ENCODE data around the gene SLC1A2.

SLC1A2 gene

GRCh38 chr11:35281169-35281688 is 138.1 kb downstream of the SLC1A2 start:
- Mint-ChIP-seq H3K4me3 (no peak overlapping the region), H3K36me3 (no peaks in the 10 kb centered on the region), H3K4me1 (peaks cover 16% of the 10 kb centered on the region), H3K9me3 (peaks cover 3% of the 10 kb centered on the region), H3K27me3 (no peaks in the 10 kb centered on the region), H3K27ac (no peak overlapping the region)
- ATAC-seq, result no peak

GRCh38 chr11:35280727-35281126 is 138.6 kb downstream of the SLC1A2 start:
- H3K4me1 Mint-ChIP-seq, result peaks cover 21% of the 10 kb centered on the region
- ATAC-seq, result no peak
- peaks cover 3% of the 10 kb centered on the region for H3K9me3 Mint-ChIP-seq
- H3K27ac Mint-ChIP-seq, result no peak overlapping the region
- H3K4me3 Mint-ChIP-seq, result no peak overlapping the region
- no peaks in the 10 kb centered on the region for H3K27me3 Mint-ChIP-seq
- H3K36me3 Mint-ChIP-seq, result no peaks in the 10 kb centered on the region

GRCh38 chr11:35277827-35278226 is 141.5 kb downstream of the SLC1A2 start:
- peak; percentile 55 for ATAC-seq
- peaks cover 3% of the 10 kb centered on the region for H3K9me3 Mint-ChIP-seq
- H3K4me1 Mint-ChIP-seq, result peaks cover 31% of the 10 kb centered on the region
- H3K27me3 Mint-ChIP-seq, result no peaks in the 10 kb centered on the region
- H3K27ac Mint-ChIP-seq, result no peak overlapping the region
- H3K36me3 Mint-ChIP-seq, result no peaks in the 10 kb centered on the region
- H3K4me3 Mint-ChIP-seq, result no peak overlapping the region

GRCh38 chr11:35276396-35277145 is 142.8 kb downstream of the SLC1A2 start:
- ATAC-seq, result no peak
- no peaks in the 10 kb centered on the region for H3K36me3 Mint-ChIP-seq

GRCh38 chr11:35275786-35276170 is 143.6 kb downstream of the SLC1A2 start:
- ATAC-seq, result no peak
- Mint-ChIP-seq H3K27ac (peak overlapping the region; percentile 14), H3K9me3 (peaks cover 6% of the 10 kb centered on the region), H3K36me3 (no peaks in the 10 kb centered on the region), H3K4me1 (peaks cover 47% of the 10 kb centered on the region), H3K4me3 (no peak overlapping the region), H3K27me3 (no peaks in the 10 kb centered on the region)

More at GRCh38 chr11:35276396-35277145, 142.8 kb downstream of the SLC1A2 start:
- Mint-ChIP-seq H3K4me3 (no peak overlapping the region), H3K9me3 (peaks cover 6% of the 10 kb centered on the region), H3K27ac (peak overlapping the region; percentile 14), H3K27me3 (no peaks in the 10 kb centered on the region), H3K4me1 (peaks cover 39% of the 10 kb centered on the region)

GRCh38 chr11:35274909-35275785 is 144.2 kb downstream of the SLC1A2 start:
- no peak overlapping the region for H3K27ac Mint-ChIP-seq
- H3K27me3 Mint-ChIP-seq, result no peaks in the 10 kb centered on the region
- no peaks in the 10 kb centered on the region for H3K36me3 Mint-ChIP-seq
- H3K4me3 Mint-ChIP-seq, result no peak overlapping the region
- peaks cover 50% of the 10 kb centered on the region for H3K4me1 Mint-ChIP-seq
- ATAC-seq, result no peak
- H3K9me3 Mint-ChIP-seq, result peaks cover 6% of the 10 kb centered on the region

GRCh38 chr11:35272391-35272902 is 146.9 kb downstream of the SLC1A2 start:
- Mint-ChIP-seq H3K27me3 (no peaks in the 10 kb centered on the region), H3K4me3 (peak overlapping the region; percentile 27), H3K27ac (peak overlapping the region; percentile 1), H3K36me3 (no peaks in the 10 kb centered on the region), H3K4me1 (peaks cover 44% of the 10 kb centered on the region), H3K9me3 (peaks cover 4% of the 10 kb centered on the region)
- peak; percentile 88 for ATAC-seq

GRCh38 chr11:35271031-35271430 is 148.3 kb downstream of the SLC1A2 start:
- peaks cover 44% of the 10 kb centered on the region for H3K4me1 Mint-ChIP-seq
- H3K36me3 Mint-ChIP-seq, result no peaks in the 10 kb centered on the region
- no peak for ATAC-seq
- no peak overlapping the region for H3K27ac Mint-ChIP-seq
- no peak overlapping the region for H3K4me3 Mint-ChIP-seq
- H3K27me3 Mint-ChIP-seq, result no peaks in the 10 kb centered on the region
- H3K9me3 Mint-ChIP-seq, result peaks cover 4% of the 10 kb centered on the region

GRCh38 chr11:35270342-35270741 is 149.0 kb downstream of the SLC1A2 start:
- Mint-ChIP-seq H3K4me3 (no peak overlapping the region), H3K36me3 (no peaks in the 10 kb centered on the region), H3K27me3 (no peaks in the 10 kb centered on the region), H3K4me1 (peaks cover 46% of the 10 kb centered on the region), H3K27ac (no peak overlapping the region), H3K9me3 (peaks cover 4% of the 10 kb centered on the region)
- ATAC-seq, result no peak

GRCh38 chr11:35267504-35267903 is 151.9 kb downstream of the SLC1A2 start:
- Mint-ChIP-seq H3K36me3 (no peaks in the 10 kb centered on the region), H3K4me1 (peaks cover 31% of the 10 kb centered on the region), H3K27me3 (no peaks in the 10 kb centered on the region), H3K27ac (no peak overlapping the region), H3K9me3 (peaks cover 4% of the 10 kb centered on the region), H3K4me3 (no peak overlapping the region)
- no peak for ATAC-seq

- Mint-ChIP-seq H3K9me3 (no peaks in the 10 kb centered on the region), H3K27me3 (no peaks in the 10 kb centered on the region), H3K4me1 (peaks cover 15% of the 10 kb centered on the region), H3K4me3 (no peak overlapping the region), H3K36me3 (no peaks in the 10 kb centered on the region), H3K27ac (no peak overlapping the region)
- ATAC-seq, result no peak
Measured at GRCh38 chr11:35265755-35266454, 153.5 kb downstream of the SLC1A2 start.

GRCh38 chr11:35262735-35263134 is 156.6 kb downstream of the SLC1A2 start:
- H3K36me3 Mint-ChIP-seq, result no peaks in the 10 kb centered on the region
- no peak for ATAC-seq
- H3K9me3 Mint-ChIP-seq, result no peaks in the 10 kb centered on the region
- H3K4me1 Mint-ChIP-seq, result peaks cover 11% of the 10 kb centered on the region
- H3K27me3 Mint-ChIP-seq, result no peaks in the 10 kb centered on the region
- H3K27ac Mint-ChIP-seq, result no peak overlapping the region
- no peak overlapping the region for H3K4me3 Mint-ChIP-seq

- no peaks in the 10 kb centered on the region for H3K9me3 Mint-ChIP-seq
- H3K27ac Mint-ChIP-seq, result no peak overlapping the region
- peaks cover 18% of the 10 kb centered on the region for H3K4me1 Mint-ChIP-seq
- no peaks in the 10 kb centered on the region for H3K27me3 Mint-ChIP-seq
- H3K36me3 Mint-ChIP-seq, result no peaks in the 10 kb centered on the region
- no peak for ATAC-seq
- H3K4me3 Mint-ChIP-seq, result no peak overlapping the region
Measured at GRCh38 chr11:35262056-35262455, 157.3 kb downstream of the SLC1A2 start.

- no peaks in the 10 kb centered on the region for H3K27me3 Mint-ChIP-seq
- H3K36me3 Mint-ChIP-seq, result no peaks in the 10 kb centered on the region
- H3K4me1 Mint-ChIP-seq, result peaks cover 21% of the 10 kb centered on the region
- H3K27ac Mint-ChIP-seq, result no peak overlapping the region
- no peaks in the 10 kb centered on the region for H3K9me3 Mint-ChIP-seq
- ATAC-seq, result no peak
- no peak overlapping the region for H3K4me3 Mint-ChIP-seq
Measured at GRCh38 chr11:35261197-35261596, 158.2 kb downstream of the SLC1A2 start.
